Measurements from ENCODE around the gene FBXL15.

DNA sequence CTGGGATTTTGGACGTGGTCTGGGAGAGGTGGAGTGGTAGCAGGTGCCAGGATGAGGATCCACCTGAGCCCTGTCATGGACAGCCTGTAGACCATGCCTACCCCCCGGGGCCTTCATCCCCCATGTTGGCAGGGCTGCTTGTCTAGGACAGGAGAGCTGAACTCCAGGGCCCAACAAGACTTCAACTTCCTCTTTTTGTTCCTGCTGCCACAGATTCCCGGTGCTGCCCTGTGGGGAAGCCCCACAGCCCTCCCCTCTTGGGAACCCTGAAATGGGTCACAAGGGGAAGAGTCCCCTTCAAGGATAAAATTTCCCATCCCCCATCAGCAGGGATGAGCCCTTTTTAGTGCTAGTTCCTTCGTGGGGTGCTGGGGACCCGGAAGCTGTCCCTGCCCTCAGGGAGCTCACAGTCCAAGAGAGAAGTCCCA lies 13.0 kb downstream of the FBXL15 start:
- TF ChIP-seq USF2 (CRISPR knock-in tag; IDR thresholded peaks at IDR 0.05) = no peak
- TF ChIP-seq, protein P1, sequence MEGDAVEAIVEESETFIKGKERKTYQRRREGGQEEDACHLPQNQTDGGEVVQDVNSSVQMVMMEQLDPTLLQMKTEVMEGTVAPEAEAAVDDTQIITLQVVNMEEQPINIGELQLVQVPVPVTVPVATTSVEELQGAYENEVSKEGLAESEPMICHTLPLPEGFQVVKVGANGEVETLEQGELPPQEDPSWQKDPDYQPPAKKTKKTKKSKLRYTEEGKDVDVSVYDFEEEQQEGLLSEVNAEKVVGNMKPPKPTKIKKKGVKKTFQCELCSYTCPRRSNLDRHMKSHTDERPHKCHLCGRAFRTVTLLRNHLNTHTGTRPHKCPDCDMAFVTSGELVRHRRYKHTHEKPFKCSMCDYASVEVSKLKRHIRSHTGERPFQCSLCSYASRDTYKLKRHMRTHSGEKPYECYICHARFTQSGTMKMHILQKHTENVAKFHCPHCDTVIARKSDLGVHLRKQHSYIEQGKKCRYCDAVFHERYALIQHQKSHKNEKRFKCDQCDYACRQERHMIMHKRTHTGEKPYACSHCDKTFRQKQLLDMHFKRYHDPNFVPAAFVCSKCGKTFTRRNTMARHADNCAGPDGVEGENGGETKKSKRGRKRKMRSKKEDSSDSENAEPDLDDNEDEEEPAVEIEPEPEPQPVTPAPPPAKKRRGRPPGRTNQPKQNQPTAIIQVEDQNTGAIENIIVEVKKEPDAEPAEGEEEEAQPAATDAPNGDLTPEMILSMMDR (IDR thresholded peaks at IDR 0.05) = no peak
- TF ChIP-seq, protein P2, sequence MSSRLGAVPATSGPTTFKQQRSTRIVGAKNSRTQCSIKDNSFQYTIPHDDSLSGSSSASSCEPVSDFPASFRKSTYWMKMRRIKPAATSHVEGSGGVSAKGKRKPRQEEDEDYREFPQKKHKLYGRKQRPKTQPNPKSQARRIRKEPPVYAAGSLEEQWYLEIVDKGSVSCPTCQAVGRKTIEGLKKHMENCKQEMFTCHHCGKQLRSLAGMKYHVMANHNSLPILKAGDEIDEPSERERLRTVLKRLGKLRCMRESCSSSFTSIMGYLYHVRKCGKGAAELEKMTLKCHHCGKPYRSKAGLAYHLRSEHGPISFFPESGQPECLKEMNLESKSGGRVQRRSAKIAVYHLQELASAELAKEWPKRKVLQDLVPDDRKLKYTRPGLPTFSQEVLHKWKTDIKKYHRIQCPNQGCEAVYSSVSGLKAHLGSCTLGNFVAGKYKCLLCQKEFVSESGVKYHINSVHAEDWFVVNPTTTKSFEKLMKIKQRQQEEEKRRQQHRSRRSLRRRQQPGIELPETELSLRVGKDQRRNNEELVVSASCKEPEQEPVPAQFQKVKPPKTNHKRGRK (CRISPR knock-in tag; IDR thresholded peaks at IDR 0.05; ENCODE audit: borderline replicate concordance) = no peak
- no peak for TF ChIP-seq ZSCAN18 (CRISPR knock-in tag; IDR thresholded peaks at IDR 0.05)
- TF ChIP-seq RELA (CRISPR knock-in tag; IDR thresholded peaks at IDR 0.05; ENCODE audit: borderline replicate concordance) = no peak
- TF ChIP-seq JUN (CRISPR knock-in tag; IDR thresholded peaks at IDR 0.05) = no peak
- TF ChIP-seq, protein P3, sequence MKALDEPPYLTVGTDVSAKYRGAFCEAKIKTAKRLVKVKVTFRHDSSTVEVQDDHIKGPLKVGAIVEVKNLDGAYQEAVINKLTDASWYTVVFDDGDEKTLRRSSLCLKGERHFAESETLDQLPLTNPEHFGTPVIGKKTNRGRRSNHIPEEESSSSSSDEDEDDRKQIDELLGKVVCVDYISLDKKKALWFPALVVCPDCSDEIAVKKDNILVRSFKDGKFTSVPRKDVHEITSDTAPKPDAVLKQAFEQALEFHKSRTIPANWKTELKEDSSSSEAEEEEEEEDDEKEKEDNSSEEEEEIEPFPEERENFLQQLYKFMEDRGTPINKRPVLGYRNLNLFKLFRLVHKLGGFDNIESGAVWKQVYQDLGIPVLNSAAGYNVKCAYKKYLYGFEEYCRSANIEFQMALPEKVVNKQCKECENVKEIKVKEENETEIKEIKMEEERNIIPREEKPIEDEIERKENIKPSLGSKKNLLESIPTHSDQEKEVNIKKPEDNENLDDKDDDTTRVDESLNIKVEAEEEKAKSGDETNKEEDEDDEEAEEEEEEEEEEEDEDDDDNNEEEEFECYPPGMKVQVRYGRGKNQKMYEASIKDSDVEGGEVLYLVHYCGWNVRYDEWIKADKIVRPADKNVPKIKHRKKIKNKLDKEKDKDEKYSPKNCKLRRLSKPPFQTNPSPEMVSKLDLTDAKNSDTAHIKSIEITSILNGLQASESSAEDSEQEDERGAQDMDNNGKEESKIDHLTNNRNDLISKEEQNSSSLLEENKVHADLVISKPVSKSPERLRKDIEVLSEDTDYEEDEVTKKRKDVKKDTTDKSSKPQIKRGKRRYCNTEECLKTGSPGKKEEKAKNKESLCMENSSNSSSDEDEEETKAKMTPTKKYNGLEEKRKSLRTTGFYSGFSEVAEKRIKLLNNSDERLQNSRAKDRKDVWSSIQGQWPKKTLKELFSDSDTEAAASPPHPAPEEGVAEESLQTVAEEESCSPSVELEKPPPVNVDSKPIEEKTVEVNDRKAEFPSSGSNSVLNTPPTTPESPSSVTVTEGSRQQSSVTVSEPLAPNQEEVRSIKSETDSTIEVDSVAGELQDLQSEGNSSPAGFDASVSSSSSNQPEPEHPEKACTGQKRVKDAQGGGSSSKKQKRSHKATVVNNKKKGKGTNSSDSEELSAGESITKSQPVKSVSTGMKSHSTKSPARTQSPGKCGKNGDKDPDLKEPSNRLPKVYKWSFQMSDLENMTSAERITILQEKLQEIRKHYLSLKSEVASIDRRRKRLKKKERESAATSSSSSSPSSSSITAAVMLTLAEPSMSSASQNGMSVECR (CRISPR knock-in tag; IDR thresholded peaks at IDR 0.05; ENCODE audit: borderline replicate concordance) = no peak
- TF ChIP-seq, protein P4, sequence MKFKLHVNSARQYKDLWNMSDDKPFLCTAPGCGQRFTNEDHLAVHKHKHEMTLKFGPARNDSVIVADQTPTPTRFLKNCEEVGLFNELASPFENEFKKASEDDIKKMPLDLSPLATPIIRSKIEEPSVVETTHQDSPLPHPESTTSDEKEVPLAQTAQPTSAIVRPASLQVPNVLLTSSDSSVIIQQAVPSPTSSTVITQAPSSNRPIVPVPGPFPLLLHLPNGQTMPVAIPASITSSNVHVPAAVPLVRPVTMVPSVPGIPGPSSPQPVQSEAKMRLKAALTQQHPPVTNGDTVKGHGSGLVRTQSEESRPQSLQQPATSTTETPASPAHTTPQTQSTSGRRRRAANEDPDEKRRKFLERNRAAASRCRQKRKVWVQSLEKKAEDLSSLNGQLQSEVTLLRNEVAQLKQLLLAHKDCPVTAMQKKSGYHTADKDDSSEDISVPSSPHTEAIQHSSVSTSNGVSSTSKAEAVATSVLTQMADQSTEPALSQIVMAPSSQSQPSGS (CRISPR knock-in tag; IDR thresholded peaks at IDR 0.05; ENCODE audit: borderline replicate concordance, low read depth) = no peak
- TF ChIP-seq CBFB (CRISPR knock-in tag; IDR thresholded peaks at IDR 0.05; ENCODE audit: low read depth) = no peak
- no peak for TF ChIP-seq ELF4 (CRISPR knock-in tag; IDR thresholded peaks at IDR 0.05; ENCODE audit: low read depth)

Measured in WTC11 (cell line).